Breast epithelium (tissue), 4 donors: Measurements from ENCODE around the gene NDOR1. TPM values are rescaled to one million over a fixed set of nuclear protein-coding genes. Genes with fewer than 3 reads are reported as not detected.

ENCODE experiments used
- DNase-seq, 2 donors: peaks; one replicate each; pipeline ENCODE4 v3.0.0-alpha.2; 2019; ENCODE audit warnings: low spot score in 2 of 2
- H3K27ac ChIP-seq, 2 donors: fragments of 200-600 bp; sonication (generic) in 1 of 2; one replicate each; pipeline ENCODE4 v1.5.1; 2016 to 2019; ENCODE audit warnings: mild to moderate bottlenecking in 1 of 2
- H3K27me3 ChIP-seq, 2 donors: fragments of 200-600 bp; sonication (generic) in 1 of 2; one replicate each; pipeline versions ENCODE4 v1.5.1 to v1.6.0; 2017 to 2019; ENCODE audit warnings: control low read depth in 1 of 2, mild to moderate bottlenecking in 1 of 2
- H3K36me3 ChIP-seq: fragments of 200-600 bp; one replicate; pipeline ENCODE4 v1.5.1; 2019
- H3K4me1 ChIP-seq, 2 donors: fragments of 200-600 bp; sonication (generic); one replicate each; pipeline ENCODE4 v1.5.1; 2016 to 2019; ENCODE audit warnings: control low read depth in 1 of 2
- H3K4me3 ChIP-seq, 3 donors: fragments of 200-600 bp; sonication (generic); 1 replicate in 2 of 3; 2 replicates in 1 of 3; pipeline ENCODE4 v1.5.1; 2016 to 2019; ENCODE audit warnings: mild to moderate bottlenecking in 3 of 3, moderate library complexity in 2 of 3
- H3K9me3 ChIP-seq, 2 donors: fragments of 200-600 bp; sonication (generic) in 1 of 2; one replicate each; pipeline ENCODE4 v1.5.1; 2016 to 2019; ENCODE audit warnings: control low read depth in 1 of 2
- POLR2A ChIP-seq: fragments of 450-650 bp; IDR thresholded peaks from one replicate; pipeline ENCODE4 v1.6.1; 2016; ENCODE audit warnings: antibody characterized with exemption, mild to moderate bottlenecking, moderate library complexity
- POLR2AphosphoS5 ChIP-seq, 3 donors: sonication (generic); formaldehyde crosslinking; IDR thresholded peaks; one replicate each; pipeline ENCODE4 v1.6.1; 2017; ENCODE audit warnings: antibody characterized with exemption in 3 of 3
- intact Hi-C: fragments of 100-400 bp; cut with DNase I; formaldehyde crosslinking; loops from one replicate; pipeline ENCODE4 v1.15.1; 2023; ENCODE audit warnings: low total_unique reads
- total RNA-seq, 3 donors: library from RNA; depleted of rRNA; stranded (reverse); fragments of >200 nt; gene quantifications; one replicate each; pipeline ENCODE4 v1.1.0, GENCODE V29; 2016
- TF ChIP-seq, protein P1 (sequence below), 3 donors: fragments of 450-650 bp; IDR thresholded peaks; one replicate each; pipeline ENCODE4 v1.5.1; 2016 to 2017; ENCODE audit warnings: antibody characterized with exemption in 3 of 3, mild to moderate bottlenecking in 3 of 3, moderate library complexity in 3 of 3

NDOR1 gene
- total RNA-seq, 3 donors from 2014 or later: 4.6 to 9.5 (median 7.2) TPM

DNA sequence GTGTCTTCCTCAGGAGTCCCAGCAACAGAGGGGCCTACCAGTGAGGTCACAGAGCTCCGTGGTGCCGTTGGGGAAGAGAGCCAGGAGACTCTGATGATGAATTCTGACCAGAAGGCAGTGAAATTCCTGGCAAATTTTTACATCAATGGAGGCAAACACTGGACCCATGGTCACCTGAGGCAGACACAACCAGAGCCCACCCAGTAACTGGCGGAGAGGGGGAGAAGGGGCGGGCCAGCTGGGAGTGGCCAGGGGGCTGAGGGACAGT is 45.6 kb downstream of the NDOR1 start, which contains the start of gene STPG3:
Gene STPG3, plus strand, starts transcription at position 93 of the 268 bp plus-strand sequence. Its CDS starts 1 bp downstream, at position 94.
- Histone ChIP-seq H3K4me3 (no peak within 1 kb of the TSS), H3K9me3 (no peaks in the 10 kb centered on the region), H3K27ac (no peak within 1 kb of the TSS), H3K27me3 (no peaks in the 10 kb centered on the region), H3K4me1 (peaks cover 2 to 8% of the 10 kb centered on the region in 2 donors), H3K36me3 (no peaks in the 10 kb centered on the region)
- TF ChIP-seq POLR2A: no peak
- TF ChIP-seq POLR2AphosphoS5 (IDR thresholded peaks at IDR 0.05): no peak
- TF ChIP-seq, protein P1, sequence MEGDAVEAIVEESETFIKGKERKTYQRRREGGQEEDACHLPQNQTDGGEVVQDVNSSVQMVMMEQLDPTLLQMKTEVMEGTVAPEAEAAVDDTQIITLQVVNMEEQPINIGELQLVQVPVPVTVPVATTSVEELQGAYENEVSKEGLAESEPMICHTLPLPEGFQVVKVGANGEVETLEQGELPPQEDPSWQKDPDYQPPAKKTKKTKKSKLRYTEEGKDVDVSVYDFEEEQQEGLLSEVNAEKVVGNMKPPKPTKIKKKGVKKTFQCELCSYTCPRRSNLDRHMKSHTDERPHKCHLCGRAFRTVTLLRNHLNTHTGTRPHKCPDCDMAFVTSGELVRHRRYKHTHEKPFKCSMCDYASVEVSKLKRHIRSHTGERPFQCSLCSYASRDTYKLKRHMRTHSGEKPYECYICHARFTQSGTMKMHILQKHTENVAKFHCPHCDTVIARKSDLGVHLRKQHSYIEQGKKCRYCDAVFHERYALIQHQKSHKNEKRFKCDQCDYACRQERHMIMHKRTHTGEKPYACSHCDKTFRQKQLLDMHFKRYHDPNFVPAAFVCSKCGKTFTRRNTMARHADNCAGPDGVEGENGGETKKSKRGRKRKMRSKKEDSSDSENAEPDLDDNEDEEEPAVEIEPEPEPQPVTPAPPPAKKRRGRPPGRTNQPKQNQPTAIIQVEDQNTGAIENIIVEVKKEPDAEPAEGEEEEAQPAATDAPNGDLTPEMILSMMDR (IDR thresholded peaks at IDR 0.05): no peak
- no peak for DNase-seq
- intact Hi-C loops: loop anchor here (10.0 kb wide), 1 partner anchor 1876 kb away; no protein-coding TSS in a partner anchor

DNA sequence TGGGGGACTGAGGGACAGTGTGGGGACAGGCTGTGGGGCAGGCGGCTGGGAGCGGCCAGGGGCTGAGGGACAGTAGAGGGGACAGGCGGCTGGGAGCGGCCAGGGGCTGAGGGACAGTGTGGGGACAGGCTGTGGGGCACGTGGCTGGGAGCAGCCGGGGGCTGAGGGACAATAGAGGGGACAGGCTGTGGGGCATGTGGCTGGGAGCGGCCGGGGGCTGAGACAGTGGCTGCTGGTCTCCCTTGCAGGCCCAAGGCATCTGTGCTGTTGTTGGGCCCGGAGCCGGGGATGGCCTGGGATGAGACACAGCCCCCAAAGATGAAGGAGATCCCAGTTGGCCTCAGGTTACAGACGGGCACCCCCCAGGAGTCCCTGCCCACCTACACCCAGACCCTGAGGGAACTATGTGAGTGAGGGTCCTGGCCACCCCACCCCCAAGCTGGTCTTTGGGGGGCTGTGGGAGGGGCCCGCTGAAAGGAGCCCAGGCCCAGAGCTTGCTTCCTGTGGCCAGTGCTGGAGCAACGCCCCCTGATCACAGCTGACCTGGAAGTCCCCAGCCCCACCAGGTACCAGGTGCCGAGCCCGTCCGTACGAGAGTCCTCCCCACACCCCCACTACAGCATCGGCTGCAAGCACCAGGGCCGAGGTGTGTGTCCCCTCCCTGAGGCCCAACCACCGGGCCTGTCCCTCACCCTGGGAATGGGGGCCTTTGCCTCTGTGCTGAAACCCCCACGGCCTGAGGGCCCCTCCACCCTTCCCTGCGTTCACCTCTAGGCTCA is 46.2 kb downstream of the NDOR1 start:
- Histone ChIP-seq H3K4me1 (peaks cover 5 to 12% of the 10 kb centered on the region in 2 donors), H3K27ac (no peak overlapping the region), H3K36me3 (no peaks in the 10 kb centered on the region), H3K27me3 (no peaks in the 10 kb centered on the region), H3K9me3 (no peaks in the 10 kb centered on the region), H3K4me3 (no peak overlapping the region)
- no peak for TF ChIP-seq POLR2AphosphoS5 (IDR thresholded peaks at IDR 0.05)
- intact Hi-C loops: loop anchor here (10.0 kb wide), 1 partner anchor 1877 kb away; no protein-coding TSS in a partner anchor
- no peak for DNase-seq

DNA sequence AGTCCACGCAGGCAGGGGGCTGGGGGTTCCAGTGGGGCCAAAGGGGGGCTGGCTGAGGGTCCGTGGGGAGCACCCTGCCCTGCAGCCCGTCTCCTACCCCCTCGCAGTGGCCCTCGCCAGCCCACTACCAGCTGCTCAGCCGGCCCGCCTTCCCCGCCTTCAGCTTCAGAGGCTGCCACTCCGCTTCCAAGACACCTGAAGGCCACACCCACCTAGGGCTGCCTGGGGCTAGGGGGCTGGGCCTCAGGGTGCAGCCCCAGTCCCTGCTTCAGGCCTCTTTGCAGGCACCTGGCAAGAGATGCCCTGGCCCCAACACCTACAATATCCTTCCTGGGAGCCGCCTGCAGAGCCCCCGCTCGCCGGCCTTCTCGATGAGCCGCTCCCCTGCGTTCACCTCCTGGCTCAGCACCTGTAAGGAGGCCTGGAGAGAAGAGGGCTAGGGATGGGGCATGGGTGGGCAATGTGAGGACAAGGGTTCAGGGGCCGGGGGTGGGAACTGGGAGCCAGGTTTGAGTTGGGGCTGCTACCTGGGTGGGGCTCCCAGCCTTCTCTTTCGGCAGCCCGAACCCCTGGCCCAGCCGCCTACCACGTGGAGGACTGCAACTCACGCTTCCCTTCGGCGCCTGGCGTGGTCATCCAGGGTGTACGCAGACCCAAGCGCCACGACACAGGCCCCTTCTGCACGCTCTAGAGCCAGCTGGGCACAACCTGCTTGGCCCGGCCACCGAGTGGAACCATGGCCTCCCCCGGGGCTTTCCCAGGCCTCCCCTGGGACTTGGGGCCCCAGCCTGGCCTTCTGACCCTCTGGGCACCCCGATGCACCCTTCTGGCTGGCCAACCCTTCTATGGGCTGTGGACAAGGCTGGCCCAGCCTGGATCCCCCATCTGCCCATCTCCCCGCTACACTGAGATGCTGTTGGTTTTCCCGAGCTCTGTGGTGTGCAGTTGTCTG is 47.3 kb downstream of the NDOR1 start:
- intact Hi-C loops: loop anchor here (10.0 kb wide), 1 partner anchor 1878 kb away; no protein-coding TSS in a partner anchor
- TF ChIP-seq POLR2A (no peak), POLR2AphosphoS5 (IDR thresholded peaks at IDR 0.05) (no peak)
- TF ChIP-seq, protein P1 (IDR thresholded peaks at IDR 0.05): no peak

DNA sequence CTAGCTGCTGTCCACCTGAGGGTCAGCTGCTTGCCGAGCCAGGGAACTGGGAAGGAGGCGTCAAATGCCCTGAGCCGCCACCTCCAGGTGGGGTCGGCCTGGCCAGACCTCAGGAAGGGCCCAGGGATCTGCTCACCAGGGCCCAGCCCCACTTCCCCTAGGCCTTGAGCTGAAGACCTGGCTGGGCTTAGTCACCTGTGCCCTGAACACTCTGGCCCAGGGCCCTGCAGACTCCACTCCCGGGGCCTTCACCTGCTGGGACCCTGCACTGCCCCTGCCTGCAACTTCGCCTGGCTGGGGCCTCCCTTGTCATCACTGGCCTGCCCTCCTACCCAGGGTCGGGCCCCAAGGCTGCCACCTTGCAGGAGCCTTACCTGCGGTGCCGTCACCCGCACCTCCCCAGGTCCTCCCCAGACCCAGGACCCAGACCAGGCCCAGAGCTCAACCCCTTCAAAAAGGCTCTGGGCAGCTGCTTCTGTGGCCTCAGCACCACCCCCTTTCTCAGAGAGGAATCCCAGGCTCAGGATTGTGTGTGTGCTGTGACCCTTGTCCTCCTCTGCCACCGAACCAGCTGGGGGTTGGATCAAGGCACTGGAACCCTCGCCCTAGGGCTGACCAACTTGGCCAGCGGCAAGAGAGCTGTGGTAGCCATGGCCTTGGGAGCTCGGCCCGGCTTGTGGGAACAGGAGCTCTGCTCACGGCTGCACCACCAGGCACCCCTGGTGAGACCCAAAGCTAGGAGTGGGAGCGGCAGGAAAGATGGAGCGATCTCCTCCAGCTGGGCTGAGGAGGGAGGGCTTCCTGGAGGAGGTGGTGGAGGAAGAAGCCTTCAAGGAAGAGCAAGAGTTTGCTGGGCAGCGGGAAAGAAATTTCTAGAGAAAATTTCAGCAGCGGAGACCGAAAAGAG is 48.5 kb downstream of the NDOR1 start:
- no peaks in the 10 kb centered on the region for H3K9me3 ChIP-seq
- TF ChIP-seq POLR2A (no peak), POLR2AphosphoS5 (IDR thresholded peaks at IDR 0.05) (no peak)
- intact Hi-C loops: loop anchor here (10.0 kb wide), 1 partner anchor 1879 kb away; no protein-coding TSS in a partner anchor
- DNase-seq: no peak
- no peak overlapping the region for H3K27ac ChIP-seq
- no peaks in the 10 kb centered on the region for H3K27me3 ChIP-seq
- peak overlapping the region; percentile 98 to 100 (median 99) for H3K4me3 ChIP-seq
- H3K4me1 ChIP-seq: peaks cover 5 to 12% of the 10 kb centered on the region in 2 donors
- no peaks in the 10 kb centered on the region for H3K36me3 ChIP-seq

More for the DNA sequence above, 47.3 kb downstream of the NDOR1 start:
- H3K4me3 ChIP-seq: no peak overlapping the region
- DNase-seq: no peak
- H3K27me3 ChIP-seq: no peaks in the 10 kb centered on the region
- H3K4me1 ChIP-seq: peaks cover 5 to 12% of the 10 kb centered on the region in 2 donors
- H3K27ac ChIP-seq: no peak overlapping the region
- H3K36me3 ChIP-seq: no peaks in the 10 kb centered on the region
- H3K9me3 ChIP-seq: no peaks in the 10 kb centered on the region

DNA sequence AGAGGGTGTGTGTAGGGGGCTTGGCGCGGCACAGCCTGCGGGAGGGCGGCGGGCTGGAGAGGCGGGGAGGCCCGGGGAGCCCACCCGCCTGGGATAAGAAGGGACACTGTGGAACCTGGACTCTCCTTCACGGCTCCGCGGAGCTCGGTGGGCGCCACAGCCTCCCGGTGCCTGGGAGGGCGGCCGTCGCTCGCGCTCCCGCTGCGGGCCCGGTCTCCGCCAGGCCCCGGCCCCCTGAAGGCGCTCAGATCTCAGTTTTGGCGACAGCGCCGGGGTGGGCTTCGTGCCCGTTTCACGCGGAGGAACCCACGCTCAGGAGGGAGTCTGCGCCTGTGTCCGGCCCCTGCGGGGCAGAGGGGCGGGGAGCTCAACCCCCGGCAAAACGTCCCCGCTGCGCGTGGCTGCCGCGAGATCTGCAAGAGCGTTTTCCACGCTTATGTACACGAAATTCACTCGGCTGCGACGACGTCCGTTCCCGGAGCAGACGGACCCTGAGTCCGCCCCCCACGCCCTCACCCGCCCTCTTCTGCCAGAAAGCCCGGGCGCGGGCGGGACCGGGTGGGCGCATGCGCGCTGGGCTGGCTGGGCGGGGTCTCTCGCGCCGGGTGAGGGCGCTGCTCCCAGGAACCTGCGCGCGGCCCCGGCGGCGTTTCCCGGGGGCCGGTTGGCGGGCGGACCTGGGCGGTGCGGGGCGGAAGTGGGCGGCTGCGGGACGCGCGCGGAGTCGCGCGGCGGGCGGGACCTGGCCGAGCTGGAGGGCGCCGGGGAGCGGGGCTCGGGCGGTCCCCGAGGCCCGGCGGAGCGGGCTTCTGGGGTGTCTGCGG is 49.3 kb downstream of the NDOR1 start, which contains the start of gene NELFB:
Gene NELFB, plus strand, starts transcription at position 704 of the 824 bp plus-strand sequence.
- intact Hi-C loops: loop anchor here (10.0 kb wide), 1 partner anchor 1880 kb away; no protein-coding TSS in a partner anchor
- peak; percentile 83 to 92 for DNase-seq
- H3K27me3 ChIP-seq: no peaks in the 10 kb centered on the region
- H3K4me3 ChIP-seq: peak within 1 kb of the TSS; percentile 98 to 100 (median 99)
- peak within 1 kb of the TSS; percentile 55 to 84 for H3K27ac ChIP-seq
- TF ChIP-seq POLR2AphosphoS5 (IDR thresholded peaks at IDR 0.05): peak; percentile 27 to 36 (median 32)
- TF ChIP-seq POLR2A: no peak
- H3K36me3 ChIP-seq: no peaks in the 10 kb centered on the region
- peaks cover 5 to 12% of the 10 kb centered on the region in 2 donors for H3K4me1 ChIP-seq
- no peaks in the 10 kb centered on the region for H3K9me3 ChIP-seq
